PC-3 (cell line): Measurements from ENCODE around the gene SLC22A3.

Experiments used
- EZH2 ChIP-seq: fragments of 300-600 bp; sonication (generic); IDR thresholded peaks from one replicate; pipeline ENCODE4 v1.6.1; 2017; ENCODE audit warnings: antibody characterized with exemption, mild to moderate bottlenecking, low read length; ENCODE audit not compliant: unreplicated experiment
- TF ChIP-seq, protein P1 (sequence below): fragments of 300-600 bp; sonication (generic); conservative IDR thresholded peaks from 2 replicates; pipeline ENCODE4 v1.5.1; 2017; ENCODE audit warnings: antibody characterized with exemption, low read depth, mild to moderate bottlenecking, low read length

DNA sequence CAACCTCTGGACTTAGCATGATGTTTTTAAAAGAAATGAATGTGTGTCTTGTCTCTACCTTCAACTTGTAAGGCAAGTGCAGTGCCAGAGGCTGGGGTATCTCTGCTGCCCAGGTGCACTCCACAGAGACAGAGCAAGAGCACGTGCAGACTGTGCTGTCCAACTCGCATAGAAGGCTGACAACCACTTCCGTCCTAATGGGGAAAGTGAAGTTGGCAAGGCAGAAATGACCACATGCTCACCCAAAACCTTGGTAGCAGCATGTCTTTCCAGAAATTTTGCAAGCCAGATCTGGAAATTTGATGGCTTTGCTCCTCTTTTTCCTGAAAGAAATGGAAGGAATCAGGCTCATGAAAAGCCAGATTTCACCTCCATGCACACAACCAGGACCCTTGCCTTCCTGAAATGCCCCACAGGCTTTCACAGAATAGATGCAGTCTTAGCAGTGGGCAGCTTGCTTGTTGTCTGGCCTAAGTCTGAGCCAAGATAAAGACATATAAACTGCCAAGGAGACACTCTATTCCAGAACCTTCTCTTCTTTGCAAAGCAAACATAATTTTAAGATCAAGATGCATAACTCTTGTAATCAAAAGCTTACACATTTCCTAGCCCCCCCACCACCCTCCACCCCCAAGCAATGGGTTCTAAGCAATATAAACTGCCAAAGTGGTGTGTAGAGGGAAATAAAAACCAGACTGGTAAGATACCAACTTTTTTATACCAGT lies 26.8 kb downstream of the SLC22A3 start:
- TF ChIP-seq, protein P1, sequence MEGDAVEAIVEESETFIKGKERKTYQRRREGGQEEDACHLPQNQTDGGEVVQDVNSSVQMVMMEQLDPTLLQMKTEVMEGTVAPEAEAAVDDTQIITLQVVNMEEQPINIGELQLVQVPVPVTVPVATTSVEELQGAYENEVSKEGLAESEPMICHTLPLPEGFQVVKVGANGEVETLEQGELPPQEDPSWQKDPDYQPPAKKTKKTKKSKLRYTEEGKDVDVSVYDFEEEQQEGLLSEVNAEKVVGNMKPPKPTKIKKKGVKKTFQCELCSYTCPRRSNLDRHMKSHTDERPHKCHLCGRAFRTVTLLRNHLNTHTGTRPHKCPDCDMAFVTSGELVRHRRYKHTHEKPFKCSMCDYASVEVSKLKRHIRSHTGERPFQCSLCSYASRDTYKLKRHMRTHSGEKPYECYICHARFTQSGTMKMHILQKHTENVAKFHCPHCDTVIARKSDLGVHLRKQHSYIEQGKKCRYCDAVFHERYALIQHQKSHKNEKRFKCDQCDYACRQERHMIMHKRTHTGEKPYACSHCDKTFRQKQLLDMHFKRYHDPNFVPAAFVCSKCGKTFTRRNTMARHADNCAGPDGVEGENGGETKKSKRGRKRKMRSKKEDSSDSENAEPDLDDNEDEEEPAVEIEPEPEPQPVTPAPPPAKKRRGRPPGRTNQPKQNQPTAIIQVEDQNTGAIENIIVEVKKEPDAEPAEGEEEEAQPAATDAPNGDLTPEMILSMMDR: no peak
- TF ChIP-seq EZH2: no peak
